GM19463 (cell line): ENCODE measurements around the gene UBE2D2.

Experiments
- ATAC-seq: cut with Tn5 transposase; IDR thresholded peaks from one replicate; pipeline ENCODE4 v1.9.1; 2021; ENCODE audit warnings: mild to moderate bottlenecking, moderate library complexity; ENCODE audit not compliant: unreplicated experiment

UBE2D2 gene

DNA sequence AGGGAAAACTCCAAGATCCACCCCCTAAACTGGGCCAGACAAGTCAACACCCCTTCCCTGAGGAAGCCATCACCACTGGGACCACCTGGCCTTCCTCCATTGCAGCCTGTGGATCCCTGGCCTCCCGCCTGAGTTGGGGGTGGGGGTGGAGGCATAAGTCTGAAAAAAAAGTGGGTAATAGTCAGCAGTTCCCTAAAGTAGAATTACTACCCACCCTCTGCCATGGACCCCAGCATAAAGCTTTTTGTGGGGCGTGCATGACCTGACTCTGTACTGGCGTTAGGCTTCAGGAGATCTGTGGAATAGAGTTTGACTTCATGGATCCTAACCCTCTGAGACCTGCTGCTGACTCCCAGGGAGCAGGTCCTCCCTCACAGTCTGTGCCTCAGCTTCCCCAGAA lies 85.0 kb downstream of the UBE2D2 start:
- no peak for ATAC-seq

DNA sequence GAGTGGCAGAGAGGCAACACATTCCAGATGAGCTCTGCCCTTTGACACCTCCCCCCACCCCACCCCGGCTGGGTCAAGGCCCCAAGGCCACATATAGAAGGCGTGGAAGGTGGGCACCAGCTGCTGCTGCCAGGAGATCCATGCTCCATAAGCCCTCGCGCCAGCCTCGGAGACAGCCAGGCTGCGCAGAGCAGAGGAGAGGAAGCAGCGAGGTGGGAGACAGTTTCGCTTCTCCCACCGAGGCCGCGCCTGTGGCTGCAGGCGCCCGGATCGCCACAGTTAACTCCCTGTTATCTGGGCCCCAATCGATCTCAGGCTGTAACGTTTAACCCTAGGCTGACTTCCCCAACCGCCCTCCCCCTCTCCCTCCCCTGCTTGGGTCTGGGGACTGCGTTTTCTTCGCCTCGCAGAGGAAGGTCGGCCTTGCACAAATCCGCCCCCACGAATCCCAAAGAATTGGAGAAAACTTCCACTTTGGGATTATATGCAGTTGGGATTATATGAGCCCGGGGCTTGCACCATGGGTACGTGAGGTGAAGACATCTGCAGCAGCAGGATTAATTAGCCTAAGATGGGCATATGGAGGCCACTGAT lies 85.9 kb downstream of the UBE2D2 start:
- no peak for ATAC-seq

DNA sequence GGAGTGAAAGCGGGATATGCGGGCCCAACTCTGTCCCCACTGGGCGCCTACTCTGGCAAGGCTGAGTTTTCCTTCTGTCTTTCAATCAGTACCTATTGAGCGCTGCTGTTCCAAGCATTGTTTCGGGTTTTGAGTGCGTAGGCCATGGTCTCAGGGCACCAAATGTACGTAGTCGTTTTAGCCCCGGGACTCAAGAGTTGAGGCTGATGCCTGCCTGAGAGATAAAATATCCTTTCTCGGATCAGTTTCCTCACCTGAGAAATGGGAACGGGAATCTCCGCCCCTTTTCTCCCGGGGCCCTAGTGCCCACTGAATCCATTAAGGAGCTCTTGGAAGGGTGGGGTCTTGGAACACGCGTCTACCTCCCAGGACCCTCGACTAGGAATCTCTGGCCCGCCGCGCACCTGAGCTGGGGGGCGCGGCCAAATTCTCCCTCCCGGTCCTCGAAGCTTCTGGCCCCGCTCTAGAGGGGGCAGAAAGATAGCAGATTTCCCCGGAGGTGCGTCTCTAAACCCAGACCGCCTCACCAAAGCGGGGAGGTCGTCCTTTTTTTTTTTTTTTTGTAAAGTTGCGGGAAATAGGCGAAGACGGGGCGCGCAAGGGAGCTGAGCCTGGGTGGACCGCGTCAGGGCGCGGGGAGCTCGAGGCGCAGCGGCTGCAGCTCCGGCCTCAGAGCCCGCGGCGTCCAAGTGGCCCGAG lies 86.5 kb downstream of the UBE2D2 start:
- ATAC-seq = no peak

DNA sequence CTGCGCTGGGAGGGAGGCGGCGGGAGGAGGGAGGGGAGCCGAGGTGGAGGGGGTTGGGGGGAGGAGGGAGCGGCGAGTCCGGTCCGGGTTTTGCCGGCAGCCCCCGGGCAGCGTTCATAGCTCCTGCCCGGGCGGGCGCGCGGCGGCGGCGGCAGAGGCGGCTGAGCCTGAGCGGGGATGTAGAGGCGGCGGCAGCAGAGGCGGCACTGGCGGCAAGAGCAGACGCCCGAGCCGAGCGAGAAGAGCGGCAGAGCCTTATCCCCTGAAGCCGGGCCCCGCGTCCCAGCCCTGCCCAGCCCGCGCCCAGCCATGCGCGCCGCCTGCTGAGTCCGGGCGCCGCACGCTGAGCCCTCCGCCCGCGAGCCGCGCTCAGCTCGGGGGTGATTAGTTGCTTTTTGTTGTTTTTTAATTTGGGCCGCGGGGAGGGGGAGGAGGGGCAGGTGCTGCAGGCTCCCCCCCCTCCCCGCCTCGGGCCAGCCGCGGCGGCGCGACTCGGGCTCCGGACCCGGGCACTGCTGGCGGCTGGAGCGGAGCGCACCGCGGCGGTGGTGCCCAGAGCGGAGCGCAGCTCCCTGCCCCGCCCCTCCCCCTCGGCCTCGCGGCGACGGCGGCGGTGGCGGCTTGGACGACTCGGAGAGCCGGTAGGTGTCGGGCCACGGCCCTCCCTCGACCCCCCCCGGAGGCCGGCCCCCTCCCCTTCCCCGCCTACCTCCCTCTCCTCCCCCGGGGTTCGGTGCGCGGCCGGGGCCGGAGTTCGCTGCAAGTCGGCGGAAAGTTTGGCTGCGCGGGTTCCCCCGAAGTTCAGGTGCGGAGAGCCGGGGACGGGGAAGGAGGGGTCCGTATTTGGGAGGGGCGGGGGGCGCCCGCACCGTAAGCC lies 87.3 kb downstream of the UBE2D2 start, which contains the start of gene CXXC5:
Gene CXXC5 (plus strand): TSS at position 145 of the 877 bp plus-strand sequence. CDS start 32,175 bp downstream, outside the sequence.
- peak; percentile 26 for ATAC-seq

DNA sequence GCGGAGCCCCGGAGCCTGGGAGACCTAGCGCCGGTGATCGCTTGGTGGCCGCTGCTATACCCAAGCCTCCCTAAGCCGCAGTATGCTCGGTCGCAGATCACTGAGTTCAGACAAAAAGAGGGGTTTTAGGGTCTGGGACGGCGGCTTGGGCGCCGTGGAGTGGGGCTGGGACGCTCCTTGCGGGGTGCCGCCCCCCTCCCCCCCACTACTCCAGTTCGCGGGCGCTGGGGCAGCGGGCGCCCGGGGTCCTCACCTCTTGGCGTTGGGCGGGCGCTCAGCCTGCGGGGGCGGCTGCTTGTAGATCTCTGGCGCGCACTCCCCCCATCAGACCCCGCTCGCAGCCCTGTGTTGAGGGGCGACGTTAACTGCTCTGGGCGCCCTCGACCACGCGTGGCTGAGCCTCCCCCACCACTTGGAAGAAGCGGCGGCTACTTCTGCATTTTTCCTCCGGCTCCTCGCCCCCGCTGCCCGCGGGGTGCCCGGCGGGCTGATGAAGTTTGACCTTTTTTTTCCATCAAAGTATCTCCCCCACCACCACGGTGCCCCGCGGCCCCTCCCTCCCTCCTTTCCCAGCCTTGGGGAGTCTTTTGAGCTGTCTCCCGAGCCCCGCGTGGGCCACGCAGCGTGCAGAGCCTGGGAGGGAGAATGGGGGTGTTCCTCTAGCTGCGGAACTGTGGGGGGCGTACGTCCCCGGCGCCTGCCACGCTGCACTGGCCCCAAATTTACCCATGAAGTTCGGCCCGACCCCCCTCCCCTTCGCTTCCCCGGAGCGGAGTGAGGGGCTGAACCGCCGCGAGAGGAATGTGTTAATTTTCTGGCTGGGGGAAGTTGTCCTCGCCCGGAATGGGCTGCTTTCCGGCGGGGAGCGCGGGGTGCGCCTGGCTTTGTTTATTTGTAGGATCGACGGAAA lies 88.2 kb downstream of the UBE2D2 start:
- no peak for ATAC-seq

DNA sequence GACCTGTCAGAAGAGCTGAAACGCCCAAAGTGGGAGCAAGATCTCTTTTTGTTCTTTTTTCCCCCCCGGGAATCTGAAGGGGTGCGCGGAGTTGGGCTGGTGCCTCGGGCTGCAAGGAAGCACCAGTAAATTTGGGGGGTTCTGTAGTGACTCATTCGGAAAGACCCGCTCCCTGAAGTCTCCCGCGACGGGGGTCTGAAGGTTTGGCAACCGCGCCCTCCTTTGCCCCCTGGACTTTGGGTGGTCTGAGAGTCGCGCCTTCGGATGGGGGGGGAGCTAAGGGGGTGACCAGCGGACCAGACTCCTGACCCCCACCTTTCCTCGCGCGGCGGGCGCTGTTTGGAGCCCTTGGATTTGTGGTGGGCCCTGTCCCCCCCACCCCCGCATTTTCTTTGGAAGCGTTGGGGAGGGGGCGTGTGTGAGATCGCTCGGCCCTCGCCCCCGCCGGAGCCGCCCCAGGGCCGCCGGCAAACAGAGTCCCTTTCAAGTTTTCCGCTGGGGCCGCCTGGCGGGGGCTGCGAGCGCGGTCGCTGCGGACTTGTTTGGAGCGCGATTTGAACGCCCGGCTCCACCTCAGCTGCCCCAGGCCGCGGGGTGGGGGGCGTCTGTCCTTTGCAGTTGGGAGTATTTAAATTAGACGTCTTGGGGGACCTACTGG lies 89.0 kb downstream of the UBE2D2 start:
- no peak for ATAC-seq

DNA sequence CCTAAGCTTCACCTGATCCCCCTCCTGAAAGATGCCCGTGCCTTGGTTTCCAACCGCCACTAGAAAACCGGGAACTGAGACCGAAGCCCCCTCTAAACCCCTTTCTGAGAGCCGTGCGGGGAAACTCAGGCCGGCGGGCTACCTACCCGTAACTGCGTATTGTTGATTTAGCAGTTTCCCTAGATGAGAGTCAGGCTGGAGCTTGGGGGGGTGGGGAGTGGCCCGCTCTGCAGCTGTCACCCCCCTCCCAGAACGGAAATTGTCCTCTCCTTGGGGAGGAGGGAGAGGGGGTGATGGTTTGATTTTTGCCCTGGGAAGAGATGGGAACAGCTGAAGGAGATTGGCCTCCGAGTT lies 89.5 kb downstream of the UBE2D2 start:
- no peak for ATAC-seq

DNA sequence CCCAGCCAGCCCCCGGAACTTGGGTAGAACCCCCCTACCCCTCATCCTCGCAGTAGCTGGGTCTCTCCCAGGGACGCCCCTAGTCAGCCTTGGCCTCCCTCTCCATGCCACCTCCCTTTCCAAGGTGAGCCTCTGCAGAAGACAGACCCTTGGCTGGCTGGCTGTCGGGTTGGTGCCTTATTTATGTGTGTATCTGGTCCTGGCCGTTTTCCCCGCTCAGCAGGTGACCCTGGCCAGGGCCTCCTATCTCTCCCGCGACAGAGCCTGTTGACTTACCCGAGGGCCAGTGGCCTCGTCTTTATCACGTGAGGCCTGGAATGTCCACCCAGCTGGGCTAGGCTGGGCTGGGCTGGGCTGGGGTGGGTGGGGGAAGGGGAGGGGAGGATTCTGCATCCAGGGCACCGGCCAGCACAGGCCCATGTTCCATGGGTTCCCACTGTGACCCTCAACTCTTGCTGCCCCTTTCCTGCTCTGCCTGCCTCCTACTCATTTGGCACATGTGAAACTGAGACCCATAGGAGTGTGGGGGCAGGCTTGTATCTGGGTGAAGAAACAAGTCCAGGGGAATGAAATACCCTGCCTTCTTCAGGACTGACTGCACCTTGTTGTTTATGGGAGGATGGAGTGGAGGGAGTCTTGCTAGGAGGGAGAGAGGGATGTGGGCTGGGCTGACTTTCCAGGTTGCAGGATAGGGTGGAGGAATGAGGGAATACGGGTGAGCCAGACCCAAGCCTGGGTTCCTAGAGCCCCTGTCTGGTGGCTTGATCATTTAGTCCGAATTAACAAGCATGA lies 90.1 kb downstream of the UBE2D2 start:
- ATAC-seq = no peak

DNA sequence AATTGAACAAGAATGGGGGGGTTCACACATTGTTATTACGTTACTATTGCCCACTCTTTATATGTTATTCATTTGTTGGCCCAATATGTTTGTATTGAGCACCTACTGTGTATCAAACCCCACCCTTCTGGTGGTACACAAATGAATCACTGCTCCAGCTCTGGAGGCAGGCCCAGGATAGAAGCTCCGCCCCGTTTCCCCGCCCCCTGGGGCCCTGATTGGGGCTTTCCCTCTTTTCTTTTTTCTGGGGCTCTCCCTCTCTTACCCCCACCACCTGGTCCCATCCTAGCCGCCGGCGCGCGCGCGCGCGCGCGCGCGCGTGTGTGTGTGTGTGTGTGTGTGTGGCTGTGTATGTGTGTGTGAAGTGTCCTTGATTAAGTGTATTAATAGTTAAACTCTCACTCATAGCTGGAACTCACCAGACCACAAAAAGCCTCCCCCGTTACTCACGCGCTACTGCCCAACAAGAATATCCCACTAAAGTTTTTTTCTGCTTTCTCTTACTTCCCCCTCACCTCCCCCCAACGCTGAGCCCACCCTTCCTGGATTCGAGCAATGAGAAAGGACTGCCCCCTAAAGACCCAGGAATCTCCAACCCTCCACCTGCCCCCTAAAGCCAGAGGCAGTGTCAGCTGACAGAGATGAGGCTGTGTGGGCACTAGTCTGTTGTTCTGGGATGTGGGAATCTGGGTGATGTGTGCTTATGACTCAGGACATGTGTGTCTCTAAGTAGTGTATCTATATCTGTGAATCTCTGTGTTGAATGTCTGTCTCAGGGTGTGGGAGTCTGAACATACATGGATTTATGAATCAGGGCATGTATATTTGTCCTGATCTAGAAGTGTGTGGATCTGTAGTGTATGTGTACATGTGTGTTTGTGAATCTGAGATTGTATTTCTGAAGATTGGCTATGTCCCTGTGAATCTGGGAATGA lies 91.0 kb downstream of the UBE2D2 start:
- ATAC-seq = peak; percentile 29

DNA sequence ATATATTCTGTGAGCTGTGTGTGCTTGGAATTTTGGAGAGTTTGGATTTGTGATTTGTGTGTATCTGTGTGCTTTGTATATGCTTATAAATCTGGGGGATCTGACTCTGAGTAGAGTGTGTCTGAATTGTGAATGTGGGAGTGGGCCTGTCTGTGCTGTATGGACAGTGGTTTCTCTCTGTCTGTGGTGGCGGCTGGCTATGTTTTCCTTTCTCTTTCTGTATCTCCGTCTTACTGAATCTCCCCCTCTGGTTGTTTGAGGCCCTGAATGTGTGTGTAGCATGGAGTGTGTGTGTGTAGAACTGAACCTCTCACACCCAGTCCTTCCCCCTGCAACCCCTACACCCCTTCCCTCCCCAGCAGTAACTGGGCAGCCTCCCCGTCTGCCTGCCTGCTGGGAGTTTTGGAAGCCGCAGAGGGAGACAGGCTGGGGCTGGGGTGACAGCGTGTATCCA lies 91.7 kb downstream of the UBE2D2 start:
- ATAC-seq = peak; percentile 31

DNA sequence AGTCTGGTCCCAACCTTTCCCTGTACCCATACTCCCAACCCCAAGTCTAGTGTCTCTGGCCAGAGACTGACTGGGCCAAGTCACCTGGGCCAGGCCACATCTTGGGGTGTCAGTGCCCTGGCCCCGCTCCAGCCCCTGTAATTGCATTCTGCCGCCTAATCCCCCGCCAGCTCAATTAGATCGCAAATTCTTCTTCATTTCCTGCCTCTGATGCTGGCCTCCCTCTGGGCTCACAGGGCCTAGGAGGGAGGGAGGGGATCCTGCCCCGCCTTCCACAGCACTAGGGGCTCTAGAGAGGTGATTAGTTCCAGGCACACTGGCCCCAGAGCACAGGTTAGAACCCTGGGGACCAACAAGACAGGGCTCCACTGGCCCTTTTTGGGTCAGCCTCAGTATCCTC lies 92.5 kb downstream of the UBE2D2 start:
- no peak for ATAC-seq

DNA sequence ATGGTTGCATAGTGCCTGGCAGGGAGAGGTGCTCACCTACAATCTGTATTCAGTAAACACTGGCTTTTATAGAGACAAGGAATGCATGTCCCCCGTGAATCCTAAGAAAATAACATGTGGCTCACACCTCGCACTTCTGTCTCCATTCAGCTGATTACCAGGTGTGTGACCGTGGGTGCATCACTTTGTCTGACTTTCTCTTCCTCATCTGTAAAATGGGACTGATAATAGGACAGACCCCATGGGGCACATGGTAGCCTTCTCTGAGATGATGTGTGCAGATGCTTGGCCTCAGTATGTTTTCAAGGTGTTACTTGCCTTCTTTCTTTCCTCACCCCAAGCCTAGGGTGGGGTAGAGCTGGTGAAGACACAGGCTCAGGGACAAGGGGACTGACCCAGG lies 93.3 kb downstream of the UBE2D2 start:
- ATAC-seq = no peak

DNA sequence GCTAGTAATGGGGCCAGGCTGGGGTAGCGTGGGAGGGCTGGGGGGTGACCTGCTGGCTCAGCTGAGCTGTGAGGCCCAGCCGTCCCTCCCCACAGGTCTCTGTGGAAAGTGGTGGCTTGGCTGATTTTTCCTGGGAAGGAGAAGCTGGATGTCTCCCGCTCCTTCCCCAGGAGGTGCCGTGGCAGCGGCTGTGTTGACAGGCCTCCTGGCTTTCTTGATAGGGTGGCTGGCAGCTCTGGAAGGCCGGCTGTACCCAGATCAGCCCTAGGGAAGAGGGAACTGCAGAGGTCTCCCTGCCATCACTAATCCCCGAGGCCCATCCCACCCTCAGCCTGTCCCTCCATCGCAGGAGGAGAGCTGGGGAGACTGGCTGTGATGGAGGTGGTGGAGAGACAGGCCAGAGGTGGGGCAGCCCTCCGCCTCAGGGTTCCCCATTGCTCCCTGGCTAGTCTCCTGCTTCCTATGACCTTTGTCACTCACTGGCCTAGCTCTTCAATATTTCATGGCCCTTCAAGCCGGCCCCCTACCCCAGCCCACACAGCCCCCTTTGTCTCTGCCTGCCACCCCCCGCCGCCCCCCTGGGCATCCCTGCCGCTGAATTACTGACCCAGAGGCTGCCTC lies 93.8 kb downstream of the UBE2D2 start:
- no peak for ATAC-seq

DNA sequence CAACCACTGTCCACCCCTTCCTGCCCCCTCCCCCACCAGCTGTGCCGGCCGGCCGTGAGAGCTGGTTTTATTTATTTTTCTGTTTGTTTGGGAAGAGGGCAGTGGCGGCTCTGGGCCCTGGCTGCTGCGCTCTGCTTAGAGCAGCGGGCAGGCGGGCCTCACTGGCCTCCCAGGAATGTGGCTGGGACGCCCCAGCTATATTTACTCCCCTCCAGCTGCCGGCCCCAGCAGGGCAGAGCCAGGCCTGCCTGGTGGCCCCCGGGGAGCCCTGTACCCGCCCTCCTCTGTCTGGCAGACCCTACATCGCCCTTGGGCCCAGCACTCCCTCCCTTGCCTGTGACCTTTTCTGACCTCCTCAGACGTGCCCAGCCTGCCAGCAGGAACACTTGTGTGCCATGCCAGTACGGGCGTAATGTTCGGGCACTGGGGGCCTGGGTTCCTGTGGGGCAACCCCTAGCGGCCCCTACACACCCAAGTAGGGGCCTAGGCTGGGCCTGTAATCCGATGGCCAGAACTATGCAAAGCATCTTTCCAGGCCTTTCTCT lies 94.7 kb downstream of the UBE2D2 start:
- no peak for ATAC-seq

DNA sequence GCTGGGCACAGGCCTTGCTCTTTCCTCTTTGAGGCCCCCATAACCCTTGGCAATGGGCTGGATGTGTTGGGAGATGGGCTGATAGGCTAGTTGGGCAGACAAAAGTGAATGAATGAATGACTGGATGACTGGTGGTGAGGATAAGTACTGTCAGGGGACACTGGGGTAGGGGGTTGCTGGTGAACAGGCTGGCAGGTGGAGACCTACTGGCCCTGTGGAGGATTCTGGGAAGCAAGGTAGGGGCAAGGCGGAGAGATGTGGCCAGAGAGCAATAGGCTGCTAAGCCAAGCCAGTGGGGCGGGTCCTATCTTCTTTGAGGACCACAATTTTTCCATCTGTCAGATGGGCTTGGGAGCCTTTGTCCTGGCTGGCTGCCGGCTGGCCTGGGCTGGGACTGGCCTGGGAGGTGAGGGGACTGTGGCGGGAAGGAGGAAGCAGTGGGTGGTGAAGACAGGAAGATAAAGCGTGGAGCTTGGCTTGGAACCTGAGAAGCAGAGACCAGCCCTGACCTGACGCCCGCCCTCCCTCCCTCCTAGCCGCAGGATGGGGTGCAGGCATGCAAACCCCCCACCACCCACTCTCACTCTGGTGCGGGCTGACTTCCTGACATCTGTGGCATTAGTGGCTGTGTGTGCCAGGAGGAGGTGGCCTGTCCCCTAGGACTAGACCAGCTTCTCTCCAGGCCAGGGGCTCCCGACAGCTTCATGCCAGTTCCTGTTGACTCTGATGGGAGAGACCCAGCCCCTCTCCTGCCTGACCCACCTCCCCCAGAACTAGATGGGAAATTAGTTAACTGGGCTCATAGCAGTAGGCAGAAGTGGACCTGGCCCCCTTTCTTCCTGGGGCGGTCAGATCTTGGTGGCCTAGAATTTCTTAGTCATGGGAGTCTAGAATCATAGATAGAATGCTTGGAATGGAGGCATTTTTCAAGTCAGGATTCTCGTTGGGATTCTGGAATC lies 96.5 kb downstream of the UBE2D2 start:
- no peak for ATAC-seq

DNA sequence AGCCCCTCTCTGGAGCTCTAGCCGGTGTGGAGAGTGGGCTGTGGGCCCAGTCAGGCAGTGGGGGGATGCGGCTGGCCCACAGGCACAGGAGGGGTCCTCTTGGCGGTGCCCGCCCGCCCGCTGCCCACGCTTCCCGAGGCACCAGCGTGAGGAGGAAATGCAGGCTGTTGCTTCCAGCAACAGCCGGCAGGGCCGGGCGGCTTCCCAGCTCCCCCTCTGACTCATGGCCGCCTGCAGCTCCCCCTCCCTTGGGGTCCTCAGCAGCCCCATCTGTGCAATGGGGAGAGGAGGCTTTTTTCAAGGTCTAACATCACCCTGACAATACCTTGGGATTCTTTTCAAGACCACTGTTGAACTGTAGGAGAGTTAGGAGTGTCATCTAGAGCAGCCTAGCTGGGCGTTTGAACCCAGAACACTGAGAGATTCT lies 97.4 kb downstream of the UBE2D2 start:
- no peak for ATAC-seq
